ENCODE results near the gene SLX9.

DNA sequence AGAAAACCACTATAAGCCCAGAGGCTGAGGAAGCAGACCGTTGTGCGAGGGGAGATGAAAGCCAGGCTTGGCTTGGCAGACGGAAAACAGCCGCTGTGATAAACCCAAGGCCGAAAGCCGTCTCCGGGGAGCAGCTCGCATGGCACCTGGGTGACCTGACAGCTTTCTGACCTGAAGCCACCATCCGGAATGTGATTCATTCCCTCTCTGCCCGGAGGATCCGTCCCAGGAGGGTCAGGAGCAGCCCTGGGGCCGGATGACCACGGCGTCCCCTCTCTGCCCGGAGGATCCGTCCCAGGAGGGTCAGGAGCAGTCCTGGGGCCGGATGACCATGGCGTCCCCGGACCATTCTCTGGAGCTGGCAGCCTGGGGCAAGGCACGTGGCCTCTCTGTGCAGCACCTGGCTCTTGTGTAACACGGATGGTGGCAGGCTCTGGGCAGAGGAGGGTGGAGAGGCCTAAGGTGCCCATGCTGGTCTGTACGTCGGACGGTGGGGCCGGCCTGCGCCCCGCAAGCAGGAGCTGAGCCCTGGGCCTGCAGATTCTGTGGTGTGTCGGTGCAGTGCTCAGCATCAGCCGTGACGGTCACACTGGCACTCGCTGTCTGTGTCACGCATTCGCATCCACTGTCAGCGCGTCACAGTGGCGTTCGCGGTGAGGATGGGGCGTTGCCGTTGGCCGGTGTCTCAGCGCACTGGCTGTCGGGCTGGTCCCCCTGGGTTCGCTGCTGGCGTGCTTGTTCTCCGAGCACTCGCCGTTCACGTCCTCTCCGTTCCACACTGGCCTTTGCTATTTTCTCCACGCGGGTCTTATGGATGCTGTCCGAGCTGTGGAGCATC lies 50.3 kb downstream of the SLX9 start:
- TF ChIP-seq, protein P1, sequence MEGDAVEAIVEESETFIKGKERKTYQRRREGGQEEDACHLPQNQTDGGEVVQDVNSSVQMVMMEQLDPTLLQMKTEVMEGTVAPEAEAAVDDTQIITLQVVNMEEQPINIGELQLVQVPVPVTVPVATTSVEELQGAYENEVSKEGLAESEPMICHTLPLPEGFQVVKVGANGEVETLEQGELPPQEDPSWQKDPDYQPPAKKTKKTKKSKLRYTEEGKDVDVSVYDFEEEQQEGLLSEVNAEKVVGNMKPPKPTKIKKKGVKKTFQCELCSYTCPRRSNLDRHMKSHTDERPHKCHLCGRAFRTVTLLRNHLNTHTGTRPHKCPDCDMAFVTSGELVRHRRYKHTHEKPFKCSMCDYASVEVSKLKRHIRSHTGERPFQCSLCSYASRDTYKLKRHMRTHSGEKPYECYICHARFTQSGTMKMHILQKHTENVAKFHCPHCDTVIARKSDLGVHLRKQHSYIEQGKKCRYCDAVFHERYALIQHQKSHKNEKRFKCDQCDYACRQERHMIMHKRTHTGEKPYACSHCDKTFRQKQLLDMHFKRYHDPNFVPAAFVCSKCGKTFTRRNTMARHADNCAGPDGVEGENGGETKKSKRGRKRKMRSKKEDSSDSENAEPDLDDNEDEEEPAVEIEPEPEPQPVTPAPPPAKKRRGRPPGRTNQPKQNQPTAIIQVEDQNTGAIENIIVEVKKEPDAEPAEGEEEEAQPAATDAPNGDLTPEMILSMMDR (IDR thresholded peaks at IDR 0.05), result no peak
- TF ChIP-seq POLR2A (IDR thresholded peaks at IDR 0.05) (no peak), POLR2AphosphoS5 (IDR thresholded peaks at IDR 0.05) (no peak)
